ENCODE data around the gene CCDC88B. TPM values are rescaled to one million over a fixed set of nuclear protein-coding genes. Genes with fewer than 3 reads are reported as not detected.

CCDC88B gene
- total and polyA plus RNA-seq, 10 of the 15 experiments (the other 5 are each of a cell fraction or from before 2014, with no cell fraction given), result 0.24 to 66.0 (median 19.2) TPM

DNA sequence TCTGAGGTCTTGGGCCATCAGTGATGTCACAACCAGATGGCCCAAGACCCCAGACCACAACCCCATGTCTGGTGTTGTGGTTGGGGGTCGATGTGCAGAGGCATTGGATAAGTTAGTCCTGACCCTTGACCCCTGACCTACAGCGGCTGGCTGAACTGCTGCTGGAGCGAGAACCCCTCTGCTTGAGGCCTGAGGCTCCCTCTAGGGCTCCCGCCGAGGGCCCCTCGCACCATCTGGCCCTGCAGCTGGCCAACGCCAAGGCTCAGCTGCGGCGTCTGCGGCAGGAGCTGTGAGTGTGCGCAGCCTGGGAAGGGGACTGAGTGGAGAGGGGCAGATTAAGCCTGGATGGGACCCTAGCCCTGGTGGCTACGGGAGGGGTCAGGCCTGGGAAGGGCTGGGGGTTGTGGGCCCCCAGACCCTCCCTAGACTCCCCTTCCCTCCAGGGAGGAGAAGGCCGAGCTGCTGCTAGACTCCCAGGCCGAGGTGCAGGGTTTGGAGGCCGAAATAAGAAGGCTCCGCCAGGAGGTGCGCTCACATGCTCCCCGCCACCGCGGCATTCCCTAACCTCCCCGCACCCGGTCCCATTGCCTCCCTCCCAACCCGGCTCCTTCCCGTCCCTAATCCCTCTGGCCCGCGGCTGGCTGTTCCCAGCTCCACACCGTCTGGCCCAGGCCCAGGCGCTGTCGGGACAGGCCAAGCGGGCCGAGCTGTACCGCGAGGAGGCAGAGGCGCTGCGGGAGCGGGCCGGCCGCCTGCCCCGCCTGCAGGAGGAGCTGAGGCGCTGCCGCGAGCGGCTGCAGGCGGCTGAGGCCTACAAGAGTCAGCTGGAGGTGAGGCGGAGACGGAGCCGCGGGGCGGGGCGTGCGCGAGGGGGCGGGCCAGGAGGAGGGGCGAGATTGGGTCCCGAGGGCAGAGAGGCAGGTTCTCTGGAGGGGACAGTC, 2.1 kb downstream of the CCDC88B start:
- Histone ChIP-seq H3K4me2 (ENCODE audit: control insufficient read depth, insufficient read depth) (peak overlapping the region; percentile 100), H3K4me3 (peak overlapping the region; percentile 45; the same call in 1 of the 2 replicates), H3K27me3 (replicated peaks in 1 of 2; ENCODE audit: control insufficient read depth in 2 of 2, insufficient read depth in 2 of 2, low read length in 1 of 2) (no peaks in the 10 kb centered on the region), H3K27ac (ENCODE audit: control insufficient read depth, insufficient read depth) (no peak overlapping the region), H3K36me3 (ENCODE audit: control insufficient read depth in 2 of 2, insufficient read depth in 2 of 2, low read length in 1 of 2) (peaks cover 8 to 13% of the 10 kb centered on the region in 2 experiments; a peak in 3 of 4 replicates), H3K79me2 (ENCODE audit: control insufficient read depth, insufficient read depth, low read length) (peaks cover 24% of the 10 kb centered on the region), H4K20me1 (ENCODE audit: control insufficient read depth, insufficient read depth) (no peaks in the 10 kb centered on the region; the same call in 1 of the 2 replicates), H3K9ac (ENCODE audit: control insufficient read depth, insufficient read depth, low read length) (no peak overlapping the region; the same call in 1 of the 2 replicates), H2AFZ (ENCODE audit: control insufficient read depth, low read depth, low read length) (no peak overlapping the region), H3K4me1 (ENCODE audit: control insufficient read depth, insufficient read depth, low read length) (peaks cover 24% of the 10 kb centered on the region), H3K9me3 (replicated peaks; ENCODE audit: control insufficient read depth, insufficient read depth, low read length) (no peaks in the 10 kb centered on the region)
- 45% methylated on average over 42 of the region's 55 CpGs for WGBS (ENCODE audit: insufficient coverage, insufficient replicate concordance, low lambda C conversion rate, missing lambda C conversion rate)
- BruUV-seq (replicated peaks), result no TSS peak
- peak; percentile 78 for ATAC-seq
- no peak for FAIRE-seq
- CTCF ChIA-PET, result interaction anchor here (0.6 to 14.7 kb wide), 12 partner anchors 10 to 108 kb away, joined by 3 to 228 read pairs (median 7); partner anchors contain the start of genes ESRRA, PRDX5 and TRMT112
- no peak for DNase-seq (ENCODE audit: low read depth, low spot score)
- intact Hi-C loops (cut with micrococcal nuclease; ENCODE audit: unreplicated experiment), result no loop called here
- RAD21 ChIA-PET (ENCODE audit: unreplicated experiment), result interaction anchor here (0.9 to 3.9 kb wide), 6 partner anchors 10 to 70 kb away, joined by 3 to 53 read pairs (median 12); partner anchors contain the start of genes PRDX5 and TRMT112
- in situ Hi-C loops (cut with MboI), result no loop called here
- SMC1A ChIA-PET (ENCODE audit: uncharacterized antibody, unreplicated experiment), result interaction anchor here (0.6 to 3.9 kb wide), 9 partner anchors 7 to 396 kb away, joined by 3 to 28 read pairs (median 3); partner anchors contain the start of genes PRDX5 and TRMT112
- POLR2A ChIA-PET, result interaction anchor here (0.6 to 2.3 kb wide), 8 partner anchors 11 to 437 kb away, joined by 3 to 17 read pairs (median 3); partner anchors contain the start of genes PRDX5, SF1 and TRMT112
- TF ChIP-seq WRNIP1 (IDR thresholded peaks at IDR 0.05; ENCODE audit: borderline replicate concordance, low read depth, low read length), result no peak
- TF ChIP-seq PML (IDR thresholded peaks at IDR 0.05; ENCODE audit: low read length), result no peak
- TF ChIP-seq RAD21 (IDR thresholded peaks at IDR 0.05; ENCODE audit: insufficient read depth, low read depth, low read length), result peak; percentile 23; the same call in 1 of the 2 replicates
- TF ChIP-seq NR2F1 (conservative IDR thresholded peaks at IDR 0.05), result 0 out of 2 replicates have a peak, but pooled peaks have one; percentile 19
- peak; percentile 47; the same call in 1 of the 2 replicates for TF ChIP-seq POLR2A (IDR thresholded peaks at IDR 0.05; ENCODE audit: low read depth, low read length)
- no peak for TF ChIP-seq STAT1 (conservative IDR thresholded peaks at IDR 0.05)
- TF ChIP-seq RCOR1 (conservative IDR thresholded peaks at IDR 0.05; ENCODE audit: low read depth, low read length), result no peak
- no peak for TF ChIP-seq ZNF622 (IDR thresholded peaks at IDR 0.05)
- TF ChIP-seq CHD1 (IDR thresholded peaks at IDR 0.05; ENCODE audit: low read depth, low read length), result no peak
- peak; percentile 55 for TF ChIP-seq NR2C1 (IDR thresholded peaks at IDR 0.05)
- no peak for TF ChIP-seq ZZZ3 (IDR thresholded peaks at IDR 0.05; ENCODE audit: control insufficient read depth, insufficient read length, low read depth)
- 0 out of 2 replicates have a peak, but pooled peaks have one; percentile 35 for TF ChIP-seq IKZF1 (conservative IDR thresholded peaks at IDR 0.05)
- no peak for TF ChIP-seq POU2F2 (IDR thresholded peaks at IDR 0.05; ENCODE audit: borderline replicate concordance, low read depth, low read length)
- TF ChIP-seq, protein P1, sequence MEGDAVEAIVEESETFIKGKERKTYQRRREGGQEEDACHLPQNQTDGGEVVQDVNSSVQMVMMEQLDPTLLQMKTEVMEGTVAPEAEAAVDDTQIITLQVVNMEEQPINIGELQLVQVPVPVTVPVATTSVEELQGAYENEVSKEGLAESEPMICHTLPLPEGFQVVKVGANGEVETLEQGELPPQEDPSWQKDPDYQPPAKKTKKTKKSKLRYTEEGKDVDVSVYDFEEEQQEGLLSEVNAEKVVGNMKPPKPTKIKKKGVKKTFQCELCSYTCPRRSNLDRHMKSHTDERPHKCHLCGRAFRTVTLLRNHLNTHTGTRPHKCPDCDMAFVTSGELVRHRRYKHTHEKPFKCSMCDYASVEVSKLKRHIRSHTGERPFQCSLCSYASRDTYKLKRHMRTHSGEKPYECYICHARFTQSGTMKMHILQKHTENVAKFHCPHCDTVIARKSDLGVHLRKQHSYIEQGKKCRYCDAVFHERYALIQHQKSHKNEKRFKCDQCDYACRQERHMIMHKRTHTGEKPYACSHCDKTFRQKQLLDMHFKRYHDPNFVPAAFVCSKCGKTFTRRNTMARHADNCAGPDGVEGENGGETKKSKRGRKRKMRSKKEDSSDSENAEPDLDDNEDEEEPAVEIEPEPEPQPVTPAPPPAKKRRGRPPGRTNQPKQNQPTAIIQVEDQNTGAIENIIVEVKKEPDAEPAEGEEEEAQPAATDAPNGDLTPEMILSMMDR (IDR thresholded peaks at IDR 0.05 in 2 of 3, conservative IDR thresholded peaks at IDR 0.05 in 1 of 3; ENCODE audit: control insufficient read depth in 2 of 3, extremely low read depth in 1 of 3, insufficient read depth in 1 of 3, low read depth in 3 of 3, low read length in 3 of 3), result peak; percentile 21 to 31 (median 29); a peak in 3 of 6 replicates
- TF ChIP-seq, protein P2, sequence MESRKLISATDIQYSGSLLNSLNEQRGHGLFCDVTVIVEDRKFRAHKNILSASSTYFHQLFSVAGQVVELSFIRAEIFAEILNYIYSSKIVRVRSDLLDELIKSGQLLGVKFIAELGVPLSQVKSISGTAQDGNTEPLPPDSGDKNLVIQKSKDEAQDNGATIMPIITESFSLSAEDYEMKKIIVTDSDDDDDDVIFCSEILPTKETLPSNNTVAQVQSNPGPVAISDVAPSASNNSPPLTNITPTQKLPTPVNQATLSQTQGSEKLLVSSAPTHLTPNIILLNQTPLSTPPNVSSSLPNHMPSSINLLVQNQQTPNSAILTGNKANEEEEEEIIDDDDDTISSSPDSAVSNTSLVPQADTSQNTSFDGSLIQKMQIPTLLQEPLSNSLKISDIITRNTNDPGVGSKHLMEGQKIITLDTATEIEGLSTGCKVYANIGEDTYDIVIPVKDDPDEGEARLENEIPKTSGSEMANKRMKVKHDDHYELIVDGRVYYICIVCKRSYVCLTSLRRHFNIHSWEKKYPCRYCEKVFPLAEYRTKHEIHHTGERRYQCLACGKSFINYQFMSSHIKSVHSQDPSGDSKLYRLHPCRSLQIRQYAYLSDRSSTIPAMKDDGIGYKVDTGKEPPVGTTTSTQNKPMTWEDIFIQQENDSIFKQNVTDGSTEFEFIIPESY (IDR thresholded peaks at IDR 0.05), result peak; percentile 62; the same call in 1 of the 2 replicates
- TF ChIP-seq, protein P3, sequence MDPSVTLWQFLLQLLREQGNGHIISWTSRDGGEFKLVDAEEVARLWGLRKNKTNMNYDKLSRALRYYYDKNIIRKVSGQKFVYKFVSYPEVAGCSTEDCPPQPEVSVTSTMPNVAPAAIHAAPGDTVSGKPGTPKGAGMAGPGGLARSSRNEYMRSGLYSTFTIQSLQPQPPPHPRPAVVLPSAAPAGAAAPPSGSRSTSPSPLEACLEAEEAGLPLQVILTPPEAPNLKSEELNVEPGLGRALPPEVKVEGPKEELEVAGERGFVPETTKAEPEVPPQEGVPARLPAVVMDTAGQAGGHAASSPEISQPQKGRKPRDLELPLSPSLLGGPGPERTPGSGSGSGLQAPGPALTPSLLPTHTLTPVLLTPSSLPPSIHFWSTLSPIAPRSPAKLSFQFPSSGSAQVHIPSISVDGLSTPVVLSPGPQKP (IDR thresholded peaks at IDR 0.05; ENCODE audit: low read depth, low read length), result no peak
- TF ChIP-seq EGR1 (IDR thresholded peaks at IDR 0.05; ENCODE audit: borderline replicate concordance in 1 of 2, low read depth in 2 of 2, low read length in 2 of 2), result 0 out of 3 replicates have a peak, but pooled peaks of 1 of the 2 experiments have one; percentile 31
- no peak for TF ChIP-seq TAF1 (IDR thresholded peaks at IDR 0.05; ENCODE audit: borderline replicate concordance, low read depth, low read length)
